HG03139 (cell line): Measurements from ENCODE around the gene KPNB1.

Experiments
- ATAC-seq: cut with Tn5 transposase; IDR thresholded peaks from one replicate; pipeline ENCODE4 v1.9.1; 2021; ENCODE audit not compliant: unreplicated experiment

The KPNB1 gene

GRCh38 chr17:47728214-47728877 is 78.6 kb downstream of the KPNB1 start:
- ATAC-seq = no peak

- ATAC-seq = no peak
Measured at GRCh38 chr17:47729476-47729875, 79.8 kb downstream of the KPNB1 start.

DNA sequence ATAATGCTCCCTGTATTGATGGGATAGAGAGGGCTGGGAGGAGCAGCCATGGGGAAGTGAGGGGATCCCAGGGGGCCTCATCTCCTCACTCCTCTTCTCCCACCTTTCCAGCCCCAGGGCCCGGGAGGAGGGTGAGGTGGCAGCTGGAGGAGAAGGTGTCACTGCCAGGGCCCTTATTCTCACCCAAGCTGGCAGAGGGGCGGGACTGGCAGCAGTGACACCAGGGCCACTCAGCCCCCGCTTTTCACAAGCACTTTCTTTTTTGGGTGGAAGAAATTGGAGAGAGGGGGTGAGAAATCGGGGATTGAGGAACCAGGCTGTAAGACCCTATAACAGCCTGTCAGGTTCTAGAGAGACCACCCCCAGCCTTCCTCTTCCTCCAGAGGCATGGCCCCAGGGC is 81.0 kb downstream of the KPNB1 start:
- no peak for ATAC-seq

DNA sequence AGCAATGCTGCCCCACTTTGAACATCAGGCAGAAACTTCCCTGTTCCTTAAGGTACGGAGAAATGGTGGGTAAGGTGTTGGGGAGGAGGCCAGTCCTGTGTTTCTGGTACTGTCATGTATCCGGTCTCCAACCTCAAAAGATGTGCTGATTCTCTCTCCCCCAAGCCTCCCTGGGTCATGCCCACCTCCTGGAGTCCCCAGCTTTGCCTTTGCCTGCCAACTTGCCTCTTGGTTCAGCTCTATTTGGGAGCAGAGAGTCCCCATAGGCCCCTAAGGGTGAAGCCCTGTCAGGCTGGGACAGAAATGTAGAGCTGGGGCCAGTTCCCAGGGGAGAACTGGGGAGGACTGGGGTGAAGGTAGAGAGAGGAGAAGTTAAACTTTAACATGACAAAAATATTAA is 81.7 kb downstream of the KPNB1 start:
- no peak for ATAC-seq

- no peak for ATAC-seq
Measured at GRCh38 chr17:47732399-47733046, 82.8 kb downstream of the KPNB1 start.

DNA sequence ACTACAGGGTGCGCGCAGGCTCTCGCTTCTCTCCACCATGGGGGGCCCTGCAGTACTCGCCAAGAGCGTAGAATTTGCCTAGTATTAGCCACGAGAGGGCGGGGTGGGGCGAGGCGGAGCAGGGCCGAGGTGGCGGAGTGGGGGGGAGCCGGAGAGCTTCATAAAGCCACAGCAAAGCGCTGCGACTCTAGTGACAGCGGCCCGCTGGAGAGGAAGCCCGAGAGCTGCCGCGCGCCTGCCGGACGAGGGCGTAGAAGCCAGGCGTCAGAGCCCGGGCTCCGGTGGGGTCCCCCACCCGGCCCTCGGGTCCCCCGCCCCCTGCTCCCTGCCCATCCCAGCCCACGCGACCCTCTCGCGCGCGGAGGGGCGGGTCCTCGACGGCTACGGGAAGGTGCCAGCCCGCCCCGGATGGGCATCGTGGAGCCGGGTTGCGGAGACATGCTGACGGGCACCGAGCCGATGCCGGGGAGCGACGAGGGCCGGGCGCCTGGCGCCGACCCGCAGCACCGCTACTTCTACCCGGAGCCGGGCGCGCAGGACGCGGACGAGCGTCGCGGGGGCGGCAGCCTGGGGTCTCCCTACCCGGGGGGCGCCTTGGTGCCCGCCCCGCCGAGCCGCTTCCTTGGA is 83.4 kb downstream of the KPNB1 start, which contains the start of gene TBX21:
Gene TBX21 (plus strand): TSS at position 190 of the 627 bp plus-strand sequence. CDS start 219 bp downstream, at position 409.
- ATAC-seq = peak; percentile 53

- no peak for ATAC-seq
Measured at GRCh38 chr17:47733674-47734410, 84.1 kb downstream of the KPNB1 start.

DNA sequence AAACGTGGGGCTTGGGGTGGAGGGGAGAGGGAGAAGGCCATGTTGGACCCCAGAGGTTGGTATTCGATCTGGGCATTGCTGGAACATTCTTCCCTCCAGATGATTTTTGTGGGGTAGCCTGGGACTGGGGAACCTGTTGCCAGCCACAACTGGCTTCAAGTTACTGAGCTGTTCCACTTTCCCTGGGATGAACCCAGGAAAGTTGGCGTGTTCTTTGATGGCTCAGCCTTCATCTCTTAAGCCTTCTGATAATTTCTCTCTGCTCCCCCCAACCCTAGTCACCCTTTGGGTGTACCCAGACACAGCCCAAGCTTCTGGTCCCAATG is 85.4 kb downstream of the KPNB1 start:
- no peak for ATAC-seq
